Endodermal cell (in vitro differentiated cells): ENCODE measurements around the gene NCAPG2. TPM values are rescaled to one million over a fixed set of nuclear protein-coding genes. Genes with fewer than 3 reads are reported as not detected.

Source experiments
- DNase-seq: peaks from one replicate; pipeline ENCODE4 v3.0.0-alpha.2; 2017
- H3K27ac ChIP-seq: 2 replicates; pipeline ENCODE4 v1.5.1; 2013; ENCODE audit warnings: mild to moderate bottlenecking, low read depth, low read length, moderate library complexity
- H3K27me3 ChIP-seq: 2 replicates; pipeline ENCODE4 v1.6.1; 2013; ENCODE audit warnings: mild to moderate bottlenecking, low read length, moderate library complexity; ENCODE audit not compliant: insufficient read depth, control insufficient read depth, poor library complexity, severe bottlenecking
- H3K36me3 ChIP-seq: 2 replicates; pipeline ENCODE4 v1.7.0; 2013; ENCODE audit warnings: mild to moderate bottlenecking, low read length, moderate library complexity; ENCODE audit not compliant: control insufficient read depth, insufficient read depth
- H3K4me1 ChIP-seq: one replicate; pipeline ENCODE4 v1.7.0; 2013; ENCODE audit warnings: low read length; ENCODE audit not compliant: control insufficient read depth, insufficient read depth
- H3K4me3 ChIP-seq: 2 replicates; pipeline ENCODE4 v1.5.1; 2013; ENCODE audit warnings: mild to moderate bottlenecking, low read length, moderate library complexity
- H3K9ac ChIP-seq: 2 replicates; pipeline ENCODE4 v1.6.1; 2013; ENCODE audit warnings: mild to moderate bottlenecking, low read length, moderate library complexity; ENCODE audit not compliant: poor library complexity, severe bottlenecking; ENCODE audit errors: extremely low read depth
- H3K9me3 ChIP-seq: 2 replicates; pipeline ENCODE4 v1.6.1; 2013; ENCODE audit warnings: mild to moderate bottlenecking, low read length, moderate library complexity; ENCODE audit not compliant: control insufficient read depth
- H3K27ac Mint-ChIP-seq: 2 replicates; pipeline ENCODE4 v1.8.0; 2020; ENCODE audit warnings: mixed read lengths
- H3K27me3 Mint-ChIP-seq: 2 replicates; pipeline ENCODE4 v1.8.0; 2021; ENCODE audit warnings: mild to moderate bottlenecking, mixed read lengths; ENCODE audit not compliant: insufficient read depth
- H3K36me3 Mint-ChIP-seq: 2 replicates; pipeline ENCODE4 v1.8.0; 2020; ENCODE audit warnings: low read depth, mixed read lengths
- H3K4me1 Mint-ChIP-seq: 2 replicates; pipeline ENCODE4 v1.8.0; 2020; ENCODE audit warnings: mixed read lengths
- H3K4me3 Mint-ChIP-seq: 2 replicates; pipeline ENCODE4 v1.8.0; 2020; ENCODE audit warnings: mild to moderate bottlenecking, moderate library complexity, mixed read lengths
- H3K9me3 Mint-ChIP-seq: 2 replicates; pipeline ENCODE4 v1.8.0; 2020; ENCODE audit warnings: mild to moderate bottlenecking, mixed read lengths
- WGBS, 2 experiments: methylation state at CpG; one replicate each; pipeline versions ENCODE4 v1.1.5 to v1.1.7; 2013; ENCODE audit warnings: missing lambda C conversion rate in 2 of 2, mixed read lengths in 1 of 2; ENCODE audit not compliant: insufficient coverage in 1 of 2, insufficient read length in 1 of 2; 5-methylcytosine and 5-hydroxymethylcytosine counted together
- total RNA-seq, 2 donors: library from RNA; stranded (reverse); fragmentation: NEBNext Ultra II Directional in 1 of 2; extraction: Animal tissue kit (Norgen Biotek cat#: 25700) in 1 of 2; gene quantifications; 2 replicates in 1 of 2; 3 replicates in 1 of 2; pipeline ENCODE4 v1.2.1, GENCODE V29; 2021
- TF ChIP-seq, protein P1 (sequence below): fragments of 200-600 bp; sonication (generic); conservative IDR thresholded peaks from 2 replicates; pipeline ENCODE4 v1.5.0; 2021; ENCODE audit warnings: antibody characterized with exemption, mild to moderate bottlenecking

NCAPG2 gene
- total RNA-seq, 2 donors from 2014 or later, result 58.7 to 77.1 TPM

DNA sequence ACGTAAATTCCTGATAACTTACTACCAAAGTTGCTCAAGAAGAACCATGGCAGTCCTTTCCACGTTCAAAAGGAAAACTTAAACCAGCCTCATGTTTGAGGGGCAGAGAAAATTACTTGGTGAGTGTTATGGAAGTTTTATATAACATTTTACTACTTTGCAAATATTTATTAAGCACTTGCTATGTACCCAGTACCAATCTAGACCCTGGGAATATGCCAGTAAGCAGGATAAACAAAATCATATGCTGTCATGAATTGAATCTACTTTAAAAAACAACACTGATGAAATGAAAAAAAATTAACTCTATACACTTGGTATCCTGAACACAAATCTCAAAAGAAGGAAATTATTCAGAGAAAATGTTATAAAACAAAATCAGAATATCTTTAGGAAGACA lies 46.1 kb downstream of the NCAPG2 start:
- Histone ChIP-seq H3K9ac (no peak overlapping the region), H3K4me1 (peaks cover 4% of the 10 kb centered on the region), H3K4me3 (no peak overlapping the region), H3K27ac (no peak overlapping the region), H3K9me3 (no peaks in the 10 kb centered on the region), H3K27me3 (no peaks in the 10 kb centered on the region), H3K36me3 (peaks cover 61% of the 10 kb centered on the region)
- peaks cover 11% of the 10 kb centered on the region for H3K4me1 Mint-ChIP-seq
- TF ChIP-seq, protein P1, sequence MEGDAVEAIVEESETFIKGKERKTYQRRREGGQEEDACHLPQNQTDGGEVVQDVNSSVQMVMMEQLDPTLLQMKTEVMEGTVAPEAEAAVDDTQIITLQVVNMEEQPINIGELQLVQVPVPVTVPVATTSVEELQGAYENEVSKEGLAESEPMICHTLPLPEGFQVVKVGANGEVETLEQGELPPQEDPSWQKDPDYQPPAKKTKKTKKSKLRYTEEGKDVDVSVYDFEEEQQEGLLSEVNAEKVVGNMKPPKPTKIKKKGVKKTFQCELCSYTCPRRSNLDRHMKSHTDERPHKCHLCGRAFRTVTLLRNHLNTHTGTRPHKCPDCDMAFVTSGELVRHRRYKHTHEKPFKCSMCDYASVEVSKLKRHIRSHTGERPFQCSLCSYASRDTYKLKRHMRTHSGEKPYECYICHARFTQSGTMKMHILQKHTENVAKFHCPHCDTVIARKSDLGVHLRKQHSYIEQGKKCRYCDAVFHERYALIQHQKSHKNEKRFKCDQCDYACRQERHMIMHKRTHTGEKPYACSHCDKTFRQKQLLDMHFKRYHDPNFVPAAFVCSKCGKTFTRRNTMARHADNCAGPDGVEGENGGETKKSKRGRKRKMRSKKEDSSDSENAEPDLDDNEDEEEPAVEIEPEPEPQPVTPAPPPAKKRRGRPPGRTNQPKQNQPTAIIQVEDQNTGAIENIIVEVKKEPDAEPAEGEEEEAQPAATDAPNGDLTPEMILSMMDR, result no peak
- no peaks in the 10 kb centered on the region for H3K27me3 Mint-ChIP-seq
- 80 to 92% methylated on average over 1 to 2 of the region's 2 CpGs for WGBS, 2 experiments
- no peak overlapping the region for H3K4me3 Mint-ChIP-seq
- peak overlapping the region; percentile 79 for H3K27ac Mint-ChIP-seq
- DNase-seq, result no peak
- H3K36me3 Mint-ChIP-seq, result peaks cover 59% of the 10 kb centered on the region
- H3K9me3 Mint-ChIP-seq, result no peaks in the 10 kb centered on the region

DNA sequence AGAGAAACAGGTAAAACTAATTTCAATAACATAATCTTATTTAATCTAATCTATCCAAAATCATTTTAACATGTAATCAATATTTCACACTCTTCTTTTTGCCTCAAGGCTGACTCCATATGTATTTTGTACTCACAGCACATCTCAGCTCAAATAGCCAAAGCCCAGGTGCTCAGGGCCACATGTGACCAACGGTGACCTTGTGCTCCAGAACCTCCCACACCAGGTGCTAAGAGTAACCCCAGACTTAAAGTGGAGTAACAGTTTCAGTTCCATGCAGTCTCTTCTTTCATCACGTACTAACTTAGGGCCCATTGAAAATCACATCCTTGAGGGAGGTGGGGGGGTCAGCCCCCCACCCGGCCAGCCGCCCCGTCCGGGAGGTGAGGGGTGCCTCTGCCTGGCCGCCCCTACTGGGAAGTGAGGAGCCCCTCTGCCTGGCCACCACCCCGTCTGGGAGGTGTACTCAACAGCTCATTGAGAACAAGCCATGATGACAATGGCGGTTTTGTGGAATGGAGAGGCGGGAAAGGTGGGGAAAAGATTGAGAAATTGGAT lies 47.3 kb downstream of the NCAPG2 start:
- H3K36me3 ChIP-seq, result peaks cover 57% of the 10 kb centered on the region
- Mint-ChIP-seq H3K4me3 (no peak overlapping the region), H3K27ac (no peak overlapping the region), H3K27me3 (no peaks in the 10 kb centered on the region), H3K9me3 (no peaks in the 10 kb centered on the region), H3K4me1 (peaks cover 11% of the 10 kb centered on the region), H3K36me3 (peaks cover 50% of the 10 kb centered on the region)
- TF ChIP-seq, protein P1, result no peak
- H3K27me3 ChIP-seq, result no peaks in the 10 kb centered on the region
- 90 to 92% methylated on average over 2 to 10 of the region's 10 CpGs for WGBS, 2 experiments
- no peaks in the 10 kb centered on the region for H3K9me3 ChIP-seq
- no peak overlapping the region for H3K27ac ChIP-seq
- peaks cover 4% of the 10 kb centered on the region for H3K4me1 ChIP-seq
- DNase-seq, result no peak
- no peak overlapping the region for H3K9ac ChIP-seq
- H3K4me3 ChIP-seq, result no peak overlapping the region

DNA sequence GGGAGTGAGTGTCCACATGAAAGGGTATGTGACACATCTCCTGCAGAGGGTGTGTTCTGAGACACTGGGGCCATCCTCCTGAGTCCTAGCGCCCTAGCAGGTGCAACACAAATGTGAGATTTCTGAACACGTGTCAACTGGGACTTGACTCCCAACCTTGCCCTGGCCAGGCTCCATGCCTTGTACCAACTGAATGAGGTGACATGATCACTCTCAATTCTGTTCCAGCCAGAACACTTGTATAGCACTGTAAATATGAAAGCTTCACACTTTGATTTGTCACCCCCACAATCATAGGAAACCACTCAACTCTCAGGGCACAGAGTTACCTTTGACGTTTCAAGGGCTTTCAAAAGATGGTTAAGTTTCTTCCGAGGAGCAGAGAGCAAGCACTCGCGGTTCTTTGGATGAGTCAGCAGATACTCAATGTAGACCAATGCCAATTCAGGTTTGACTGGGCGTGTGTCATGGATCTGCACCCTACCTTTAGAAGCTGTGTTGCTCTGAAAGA lies 48.6 kb downstream of the NCAPG2 start:
- H3K27me3 ChIP-seq, result no peaks in the 10 kb centered on the region
- Mint-ChIP-seq H3K36me3 (peaks cover 53% of the 10 kb centered on the region), H3K4me1 (peaks cover 11% of the 10 kb centered on the region), H3K27me3 (no peaks in the 10 kb centered on the region), H3K4me3 (no peak overlapping the region), H3K9me3 (no peaks in the 10 kb centered on the region), H3K27ac (no peak overlapping the region)
- no peak for DNase-seq
- H3K9me3 ChIP-seq, result no peaks in the 10 kb centered on the region
- TF ChIP-seq, protein P1, result no peak
- no peak overlapping the region for H3K27ac ChIP-seq
- WGBS, 2 experiments, result 96 to 100% methylated on average over 5 to 7 of the region's 7 CpGs
- peaks cover 57% of the 10 kb centered on the region for H3K36me3 ChIP-seq
- no peak overlapping the region for H3K4me3 ChIP-seq
- H3K4me1 ChIP-seq, result peaks cover 4% of the 10 kb centered on the region
- H3K9ac ChIP-seq, result no peak overlapping the region
